Fibroblast of lung (primary cell): ENCODE data around the gene DCTN4. TPM values are rescaled to one million over a fixed set of nuclear protein-coding genes. Genes with fewer than 3 reads are reported as not detected.

Experiments used
- DNase-seq, 2 donors: peaks; one replicate each; pipeline versions ENCODE4 v3.0.0 to v3.0.0-alpha.2; 2010; ENCODE audit warnings: low read depth in 2 of 2
- H2AFZ ChIP-seq: 2 replicates; pipeline ENCODE4 v1.5.1; 2012; ENCODE audit warnings: low read length, control low read depth, inconsistent platforms
- H3K27ac ChIP-seq: 2 replicates; pipeline ENCODE4 v1.5.1; 2011; ENCODE audit warnings: low read length, control low read depth; ENCODE audit not compliant: insufficient read depth
- H3K27me3 ChIP-seq: 2 replicates; pipeline ENCODE4 v1.5.1; 2011; ENCODE audit warnings: mild to moderate bottlenecking, low read length; ENCODE audit not compliant: control insufficient read depth, insufficient read depth
- H3K36me3 ChIP-seq: 2 replicates; pipeline ENCODE4 v1.5.1; 2011; ENCODE audit warnings: low read length; ENCODE audit not compliant: control insufficient read depth, insufficient read depth
- H3K4me1 ChIP-seq: 2 replicates; pipeline ENCODE4 v1.5.1; 2011; ENCODE audit warnings: low read length; ENCODE audit not compliant: control insufficient read depth, insufficient read depth; ENCODE audit errors: extremely low read depth
- H3K4me2 ChIP-seq: 2 replicates; pipeline ENCODE4 v1.5.1; 2011; ENCODE audit warnings: low read length, control low read depth; ENCODE audit not compliant: insufficient read depth; ENCODE audit errors: extremely low read depth
- H3K4me3 ChIP-seq, 4 experiments: fragments of 200-600 bp in 1 of 4; sonication (generic) in 1 of 4; replicated peaks in 1 of 4; 2 replicates each; pipeline ENCODE4 v1.5.1; 2011 to 2016; ENCODE audit warnings: low read length in 4 of 4, low read depth in 3 of 4, mild to moderate bottlenecking in 3 of 4, control low read depth in 2 of 4, inconsistent platforms in 1 of 4, mixed read lengths in 1 of 4; ENCODE audit not compliant: insufficient read depth in 1 of 4; ENCODE audit errors: control extremely low read depth in 1 of 4
- H3K79me2 ChIP-seq: 2 replicates; pipeline ENCODE4 v1.5.1; 2012; ENCODE audit warnings: mild to moderate bottlenecking, low read length, inconsistent platforms; ENCODE audit not compliant: control insufficient read depth, insufficient read depth
- H3K9ac ChIP-seq: 2 replicates; pipeline ENCODE4 v1.5.1; 2011; ENCODE audit warnings: mild to moderate bottlenecking, low read length, control low read depth; ENCODE audit not compliant: insufficient read depth
- H3K9me3 ChIP-seq: 2 replicates; pipeline ENCODE4 v1.5.1; 2012; ENCODE audit warnings: low read depth, low read length; ENCODE audit not compliant: control insufficient read depth, insufficient read depth
- H4K20me1 ChIP-seq: 2 replicates; pipeline ENCODE4 v1.5.1; 2011; ENCODE audit warnings: low read length; ENCODE audit not compliant: control insufficient read depth, insufficient read depth; ENCODE audit errors: extremely low read depth
- CTCF ChIP-seq, 2 donors: IDR thresholded peaks in 1 of 2; conservative IDR thresholded peaks in 1 of 2; 1 replicate in 1 of 2; 2 replicates in 1 of 2; pipeline ENCODE4 v1.5.1; 2011 to 2012; ENCODE audit warnings: low read length in 2 of 2, control low read depth in 1 of 2, inconsistent platforms in 1 of 2, low read depth in 1 of 2, mild to moderate bottlenecking in 1 of 2
- EZH2 ChIP-seq: IDR thresholded peaks from 2 replicates; pipeline ENCODE4 v1.5.1; 2012; ENCODE audit warnings: low read length, control low read depth, mild to moderate bottlenecking; ENCODE audit errors: missing control alignments
- polyA plus RNA-seq, 2 donors: library from polyadenylated mRNA; depleted of rRNA in 1 of 2; stranded (reverse) in 1 of 2; unstranded in 1 of 2; fragments of >200 nt; gene quantifications; 2 replicates each; pipeline ENCODE4 v1.2.1, GENCODE V29; 2011 to 2012; ENCODE audit warnings: missing spikeins in 1 of 2
- total RNA-seq: library from RNA; depleted of rRNA; stranded (reverse); fragments of >200 nt; gene quantifications from 2 replicates; pipeline ENCODE4 v1.2.1, GENCODE V29; 2014

Gene DCTN4
- total and polyA plus RNA-seq, 2 donors (not counting 1 experiment from before 2014, with no cell fraction given) = 60.0 to 67.2 TPM

- Histone ChIP-seq H3K27ac (no peak overlapping the region), H3K4me2 (no peak overlapping the region), H3K9ac (no peak overlapping the region), H3K9me3 (no peaks in the 10 kb centered on the region), H3K79me2 (no peaks in the 10 kb centered on the region), H3K4me1 (no peaks in the 10 kb centered on the region), H3K27me3 (peaks cover 15% of the 10 kb centered on the region), H2AFZ (no peak overlapping the region), H3K4me3 (no peak overlapping the region), H4K20me1 (no peaks in the 10 kb centered on the region), H3K36me3 (no peaks in the 10 kb centered on the region)
- DNase-seq = no peak
- TF ChIP-seq CTCF (conservative IDR thresholded peaks at IDR 0.05 in 1 of 2, IDR thresholded peaks at IDR 0.05 in 1 of 2; ENCODE audit: low read depth in 1 of 2, low read length in 2 of 2) = no peak
- TF ChIP-seq EZH2 = no peak
Measured at GRCh38 chr5:150663936-150664335, 94.9 kb downstream of the DCTN4 start.

GRCh38 chr5:150662731-150663516, 95.9 kb downstream of the DCTN4 start:
- H3K27me3 ChIP-seq = peaks cover 15% of the 10 kb centered on the region
- no peak for DNase-seq
- H3K79me2 ChIP-seq = no peaks in the 10 kb centered on the region
- H3K4me1 ChIP-seq = no peaks in the 10 kb centered on the region
- H3K27ac ChIP-seq = no peak overlapping the region
- H3K36me3 ChIP-seq = no peaks in the 10 kb centered on the region
- TF ChIP-seq CTCF (conservative IDR thresholded peaks at IDR 0.05 in 1 of 2, IDR thresholded peaks at IDR 0.05 in 1 of 2; ENCODE audit: low read depth in 1 of 2, low read length in 2 of 2) = no peak
- TF ChIP-seq EZH2 = no peak
- H3K9me3 ChIP-seq = no peaks in the 10 kb centered on the region
- no peak overlapping the region for H3K4me3 ChIP-seq
- H3K4me2 ChIP-seq = no peak overlapping the region
- no peak overlapping the region for H3K9ac ChIP-seq
- H2AFZ ChIP-seq = no peak overlapping the region
- H4K20me1 ChIP-seq = no peaks in the 10 kb centered on the region

GRCh38 chr5:150661821-150662596, 96.8 kb downstream of the DCTN4 start:
- Histone ChIP-seq H3K27ac (no peak overlapping the region), H4K20me1 (no peaks in the 10 kb centered on the region), H3K4me2 (no peak overlapping the region), H3K27me3 (peaks cover 15% of the 10 kb centered on the region), H3K79me2 (no peaks in the 10 kb centered on the region), H3K4me3 (no peak overlapping the region), H3K4me1 (peaks cover 4% of the 10 kb centered on the region), H3K36me3 (no peaks in the 10 kb centered on the region), H3K9ac (no peak overlapping the region), H2AFZ (no peak overlapping the region), H3K9me3 (no peaks in the 10 kb centered on the region)
- TF ChIP-seq CTCF (conservative IDR thresholded peaks at IDR 0.05 in 1 of 2, IDR thresholded peaks at IDR 0.05 in 1 of 2; ENCODE audit: low read depth in 1 of 2, low read length in 2 of 2) (no peak), EZH2 (no peak)
- DNase-seq = no peak
